GM21723 (cell line): ENCODE data around the gene STMP1.
"Not testable (repeated sequence)": the region's sequence is repeated elsewhere in the genome, so short reads cannot be mapped to it uniquely, and the experiment has no call there.

Experiments used
- ATAC-seq: cut with Tn5 transposase; IDR thresholded peaks from one replicate; pipeline ENCODE4 v1.9.1; 2021; ENCODE audit warnings: mild to moderate bottlenecking, moderate library complexity; ENCODE audit not compliant: unreplicated experiment

Gene STMP1

GRCh38 chr7:135662373-135663114 lies at the start of gene STMP1:
TSS of gene STMP1 (plus strand) at chr7:135662514.
- ATAC-seq, result peak; percentile 95

GRCh38 chr7:135616136-135616535 lies 46.2 kb upstream of the STMP1 start:
- ATAC-seq, result no peak

- no peak for ATAC-seq
Measured at GRCh38 chr7:135617781-135618180, 44.5 kb upstream of the STMP1 start.

- no peak for ATAC-seq
Measured at GRCh38 chr7:135618510-135618909, 43.8 kb upstream of the STMP1 start.

- no peak for ATAC-seq
Measured at GRCh38 chr7:135620447-135620846, 41.9 kb upstream of the STMP1 start.

- no peak for ATAC-seq
Measured at GRCh38 chr7:135620980-135621850, 41.1 kb upstream of the STMP1 start.

- ATAC-seq, result no peak
Measured at GRCh38 chr7:135634191-135634878, 28.0 kb upstream of the STMP1 start.

GRCh38 chr7:135639690-135640089 lies 22.6 kb upstream of the STMP1 start:
- ATAC-seq, result not testable (repeated sequence)

- no peak for ATAC-seq
Measured at GRCh38 chr7:135644154-135644553, 18.2 kb upstream of the STMP1 start.

GRCh38 chr7:135644729-135645128 lies 17.6 kb upstream of the STMP1 start:
- no peak for ATAC-seq

GRCh38 chr7:135645296-135645904 lies 16.9 kb upstream of the STMP1 start:
- no peak for ATAC-seq

- no peak for ATAC-seq
Measured at GRCh38 chr7:135647755-135648154, 14.6 kb upstream of the STMP1 start.

GRCh38 chr7:135648235-135648634 lies 14.1 kb upstream of the STMP1 start:
- ATAC-seq, result no peak

GRCh38 chr7:135650831-135651573 lies 11.3 kb upstream of the STMP1 start:
- ATAC-seq, result no peak

- no peak for ATAC-seq
Measured at GRCh38 chr7:135653340-135654080, 8.8 kb upstream of the STMP1 start.

- ATAC-seq, result no peak
Measured at GRCh38 chr7:135658564-135658963, 3.8 kb upstream of the STMP1 start.

- ATAC-seq, result no peak
Measured at GRCh38 chr7:135659159-135659846, 3.0 kb upstream of the STMP1 start.

GRCh38 chr7:135661311-135662122 lies 797 bp upstream of the STMP1 start:
- peak; percentile 6 for ATAC-seq

GRCh38 chr7:135662123-135662372 lies 266 bp upstream of the STMP1 start:
- ATAC-seq, result no peak
